GM12801 (cell line): ENCODE results near the gene GTF3C5.

Experiments used
- CTCF ChIP-seq: IDR thresholded peaks from one replicate; pipeline ENCODE4 v1.5.1; 2011; ENCODE audit warnings: control low read depth; ENCODE audit not compliant: insufficient read length; ENCODE audit errors: extremely low read depth

Gene GTF3C5

GRCh38 chr9:133042676-133043075 is 11.9 kb downstream of the GTF3C5 start:
- TF ChIP-seq CTCF, result no peak

DNA sequence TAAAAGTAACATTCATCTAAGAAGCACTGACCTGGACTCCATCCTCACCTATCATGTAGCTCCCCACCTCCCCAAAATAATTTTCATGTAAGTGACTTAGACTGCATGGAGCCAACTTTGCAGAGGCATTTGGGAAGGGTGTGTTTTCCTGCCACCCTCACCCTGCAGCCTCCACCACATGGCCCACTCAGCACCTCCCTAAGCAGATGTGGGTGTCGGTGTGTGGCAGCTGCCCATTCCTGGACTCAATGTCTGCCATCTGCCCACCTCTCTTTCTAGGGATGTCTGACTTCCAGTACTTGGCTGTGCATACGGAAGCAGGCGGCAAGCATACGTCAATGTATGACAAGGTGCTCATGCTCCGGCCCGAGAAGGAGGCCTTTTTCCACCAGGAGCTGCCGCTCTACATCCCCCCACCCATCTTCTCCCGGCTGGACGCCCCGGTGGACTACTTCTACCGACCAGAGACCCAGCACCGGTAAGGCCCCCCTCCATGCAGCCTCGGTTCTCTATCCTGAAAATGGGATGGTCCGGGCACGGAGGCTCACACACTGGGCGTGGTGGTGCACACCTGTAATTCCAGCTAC is 12.7 kb downstream of the GTF3C5 start:
- TF ChIP-seq CTCF, result no peak

DNA sequence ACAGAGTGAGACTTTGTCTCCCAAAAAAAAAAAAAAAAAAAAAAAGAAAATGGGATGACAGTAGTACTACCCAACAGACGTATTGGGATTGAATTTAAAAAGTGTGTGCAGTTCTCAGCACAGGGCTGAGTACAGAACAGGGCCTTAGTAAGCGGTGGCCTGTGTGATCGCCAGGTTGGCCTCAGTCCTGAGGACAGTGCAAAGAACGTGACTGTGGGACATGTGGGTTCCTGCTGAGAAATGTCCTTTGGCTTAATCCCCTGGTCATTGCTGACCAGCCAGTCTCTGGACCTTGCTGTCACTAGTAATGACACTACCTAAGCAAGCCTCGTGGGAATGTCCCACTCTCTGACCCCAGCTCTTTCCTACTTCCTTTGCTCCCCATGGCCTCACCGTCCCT is 13.3 kb downstream of the GTF3C5 start:
- no peak for TF ChIP-seq CTCF

DNA sequence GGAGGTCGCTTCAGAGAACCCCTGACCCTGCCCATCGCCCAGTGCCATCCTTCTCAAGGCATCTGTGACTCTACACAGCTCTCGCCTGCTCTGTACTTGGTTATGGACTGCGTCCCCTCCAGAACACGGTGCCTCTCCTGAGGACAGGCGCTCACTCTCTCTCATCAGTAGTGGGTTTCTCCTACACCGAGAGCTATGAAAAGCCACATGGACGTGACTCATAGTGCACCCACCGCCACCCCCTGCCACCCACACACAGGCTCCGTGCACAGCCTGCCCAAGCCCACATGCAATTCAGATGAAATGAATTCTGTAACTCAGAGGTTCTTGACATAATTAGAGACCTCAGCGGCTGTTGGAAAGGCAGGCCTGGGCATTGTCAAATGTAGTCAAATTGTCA is 13.9 kb downstream of the GTF3C5 start:
- TF ChIP-seq CTCF, result no peak

- no peak for TF ChIP-seq CTCF
These were observed 14.3 kb downstream of the GTF3C5 start for GRCh38 chr9:133045132-133045531.

- no peak for TF ChIP-seq CTCF
These were observed 15.6 kb downstream of the GTF3C5 start for GRCh38 chr9:133046196-133046899.

GRCh38 chr9:133046900-133047295 is 16.1 kb downstream of the GTF3C5 start:
- TF ChIP-seq CTCF, result no peak

- TF ChIP-seq CTCF, result no peak
These were observed 17.8 kb downstream of the GTF3C5 start for GRCh38 chr9:133048595-133048994.
